PFSK-1 (cell line): ENCODE data around the gene COL6A5.

Experiments used
- FOXP2 ChIP-seq: optimal IDR thresholded peaks from 2 replicates; pipeline ENCODE3; 2011; ENCODE audit warnings: borderline replicate concordance, control low read depth, inconsistent platforms; ENCODE audit not compliant: insufficient read depth; ENCODE audit errors: extremely low read length, extremely low read depth
- POLR2AphosphoS5 ChIP-seq: IDR thresholded peaks from 2 replicates; pipeline ENCODE4 v1.6.1; 2012; ENCODE audit warnings: low read depth, mild to moderate bottlenecking, control low read depth, low read length, moderate library complexity
- REST ChIP-seq, 2 experiments: IDR thresholded peaks; 2 replicates each; pipeline versions ENCODE4 v1.6.1 to v1.8.0; 2011 to 2012; ENCODE audit warnings: low read depth in 2 of 2, low read length in 2 of 2, control low read depth in 1 of 2, inconsistent platforms in 1 of 2, mild to moderate bottlenecking in 1 of 2, moderate library complexity in 1 of 2; ENCODE audit not compliant: insufficient read depth in 1 of 2
- SIN3A ChIP-seq: IDR thresholded peaks from 2 replicates; pipeline ENCODE4 v1.6.1; 2012; ENCODE audit warnings: mild to moderate bottlenecking, low read length, moderate library complexity, borderline replicate concordance; ENCODE audit not compliant: insufficient read depth
- TAF1 ChIP-seq: IDR thresholded peaks from 2 replicates; pipeline ENCODE4 v1.6.1; 2012; ENCODE audit warnings: low read length, control low read depth, borderline replicate concordance; ENCODE audit not compliant: insufficient read depth

COL6A5 gene

GRCh38 chr3:130457671-130458070 is 112.2 kb downstream of the COL6A5 start:
- TF ChIP-seq TAF1 (no peak), POLR2AphosphoS5 (no peak), FOXP2 (no peak), SIN3A (no peak), REST (IDR thresholded peaks at IDR 0.05; ENCODE audit: insufficient read depth in 1 of 2, low read depth in 2 of 2, low read length in 2 of 2) (no peak)

- TF ChIP-seq TAF1 (no peak), REST (IDR thresholded peaks at IDR 0.05; ENCODE audit: insufficient read depth in 1 of 2, low read depth in 2 of 2, low read length in 2 of 2) (no peak), FOXP2 (no peak), POLR2AphosphoS5 (no peak), SIN3A (no peak)
Observed at GRCh38 chr3:130459944-130460343, 114.5 kb downstream of the COL6A5 start.

GRCh38 chr3:130462089-130462488 is 116.6 kb downstream of the COL6A5 start:
- TF ChIP-seq SIN3A (no peak), TAF1 (no peak), FOXP2 (no peak), POLR2AphosphoS5 (no peak), REST (IDR thresholded peaks at IDR 0.05; ENCODE audit: insufficient read depth in 1 of 2, low read depth in 2 of 2, low read length in 2 of 2) (no peak)

GRCh38 chr3:130463221-130463620 is 117.7 kb downstream of the COL6A5 start:
- TF ChIP-seq REST (IDR thresholded peaks at IDR 0.05; ENCODE audit: insufficient read depth in 1 of 2, low read depth in 2 of 2, low read length in 2 of 2) (no peak), POLR2AphosphoS5 (no peak), TAF1 (no peak)

- no peak for TF ChIP-seq SIN3A
- no peak for TF ChIP-seq POLR2AphosphoS5
Observed at GRCh38 chr3:130465521-130465920, 120.0 kb downstream of the COL6A5 start.

- TF ChIP-seq REST (IDR thresholded peaks at IDR 0.05; ENCODE audit: insufficient read depth in 1 of 2, low read depth in 2 of 2, low read length in 2 of 2) (no peak), SIN3A (no peak), FOXP2 (no peak), TAF1 (no peak), POLR2AphosphoS5 (no peak)
Observed at GRCh38 chr3:130468311-130468710, 122.8 kb downstream of the COL6A5 start.
